ENCODE results near the gene TSPEAR.

Gene TSPEAR

DNA sequence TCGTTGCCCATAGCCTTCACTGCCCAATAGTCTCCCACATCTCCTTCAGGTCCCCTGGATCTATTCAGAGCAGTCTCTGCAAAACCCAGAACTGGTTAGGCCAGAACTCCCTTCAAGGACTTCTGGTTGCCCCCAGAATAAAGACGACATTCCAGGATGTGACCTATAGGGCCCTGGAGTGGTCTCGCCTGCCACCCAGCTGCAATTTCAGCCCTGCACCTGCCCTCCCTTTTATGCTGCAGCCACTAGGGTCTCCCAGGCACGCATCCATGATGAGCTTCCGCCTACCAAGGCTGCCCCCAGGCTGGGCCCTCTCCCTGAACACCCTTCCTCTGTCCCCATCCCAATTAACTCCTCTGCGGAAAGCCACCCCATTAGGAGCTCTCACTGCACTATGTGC is 7.2 kb upstream of the TSPEAR start:
- no peak for DNase-seq

DNA sequence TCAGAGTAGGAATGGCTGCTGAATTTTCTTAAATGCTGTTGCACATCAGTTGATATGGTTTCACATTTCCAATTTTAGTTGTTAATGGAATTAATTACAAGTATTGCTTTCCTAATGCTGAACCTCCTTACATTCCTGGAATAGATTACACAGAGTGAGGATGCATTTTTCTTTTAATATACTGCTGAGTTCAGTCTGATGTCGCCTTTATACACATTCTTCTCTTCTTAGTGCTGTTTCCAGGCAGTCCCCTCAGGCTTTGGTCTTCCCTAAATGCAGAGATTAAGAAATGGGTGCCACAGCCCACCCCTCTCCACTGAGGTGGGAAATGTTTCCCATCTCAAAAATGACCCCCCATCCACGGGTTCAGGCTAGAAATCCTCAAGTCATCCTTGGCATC is 6.7 kb upstream of the TSPEAR start:
- no peak for DNase-seq

DNA sequence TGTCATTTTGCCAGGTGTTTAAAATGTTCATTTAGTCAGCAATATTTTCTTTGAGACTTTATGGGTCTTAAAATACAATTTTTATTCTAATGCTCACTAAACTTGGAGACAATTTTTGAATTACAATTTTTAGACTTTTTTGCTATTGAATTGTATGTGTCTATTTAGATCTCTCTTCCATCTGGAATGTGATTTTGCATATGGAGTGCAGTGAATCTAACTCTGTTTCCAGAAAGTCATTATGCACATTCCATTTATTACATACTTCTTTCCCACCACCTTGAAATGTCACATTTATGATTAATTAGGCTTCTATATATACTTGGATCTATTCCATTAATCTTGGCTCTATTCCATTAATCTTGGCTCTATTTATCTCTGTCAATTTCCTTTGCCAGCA is 5.6 kb upstream of the TSPEAR start:
- no peak for DNase-seq

DNA sequence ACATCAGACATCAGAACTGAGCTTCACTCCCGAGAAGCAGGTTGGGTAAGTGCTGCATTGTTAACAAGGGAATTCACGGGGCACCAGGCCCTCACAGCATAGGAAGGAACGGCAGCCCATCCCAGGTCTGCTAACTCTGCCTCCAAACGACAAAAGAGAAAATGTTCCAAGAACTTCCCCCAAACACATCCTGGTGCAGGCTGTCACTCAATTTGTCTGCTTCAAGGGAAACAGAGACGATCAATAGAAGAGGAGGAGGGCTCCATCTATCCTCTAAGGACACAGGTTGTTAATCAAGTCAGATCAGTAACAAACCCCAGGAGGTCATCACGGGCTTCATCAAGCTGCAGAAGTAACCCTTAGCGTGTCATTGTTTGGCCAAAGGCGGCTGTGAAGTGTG is 3.5 kb upstream of the TSPEAR start:
- no peak for DNase-seq

DNA sequence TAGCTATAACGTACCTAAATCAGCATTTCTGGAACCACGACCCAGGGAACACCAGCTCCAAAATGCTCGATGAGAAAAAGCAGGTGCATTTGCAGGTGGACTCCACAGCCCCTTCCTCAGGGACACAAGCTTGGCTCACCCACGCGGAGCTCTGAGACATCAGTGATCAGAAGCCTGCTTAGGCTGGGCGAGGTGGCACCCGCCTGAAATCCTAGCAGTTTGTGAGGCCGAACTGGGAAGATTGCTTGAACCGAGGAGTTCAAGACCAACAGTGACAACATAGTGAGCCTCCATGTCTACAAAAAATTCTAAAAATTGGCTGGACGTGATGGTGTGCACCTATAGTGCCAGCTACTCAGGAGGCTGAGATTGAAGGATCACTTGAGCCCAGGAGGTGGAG is 2.5 kb upstream of the TSPEAR start:
- DNase-seq, result no peak

DNA sequence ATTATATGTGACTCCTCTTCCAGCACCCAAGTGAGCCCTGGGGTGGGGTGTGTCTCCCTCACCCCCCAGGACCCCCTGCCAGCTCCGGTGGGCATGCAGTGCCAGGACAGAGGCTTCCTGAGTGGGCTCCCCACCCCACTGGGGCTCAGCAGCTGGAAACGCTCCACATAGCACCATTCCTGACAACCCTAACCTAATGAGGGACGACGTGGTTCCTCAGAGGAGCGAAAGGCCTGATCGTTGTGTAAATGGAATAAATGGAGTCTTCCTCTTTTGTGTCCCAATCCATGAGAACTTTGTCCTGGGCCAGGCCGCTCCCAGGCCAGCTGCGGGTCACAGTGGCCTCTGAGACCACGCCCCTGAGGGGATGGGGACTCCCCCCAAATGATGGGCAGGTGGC is 1.8 kb upstream of the TSPEAR start:
- no peak for DNase-seq

DNA sequence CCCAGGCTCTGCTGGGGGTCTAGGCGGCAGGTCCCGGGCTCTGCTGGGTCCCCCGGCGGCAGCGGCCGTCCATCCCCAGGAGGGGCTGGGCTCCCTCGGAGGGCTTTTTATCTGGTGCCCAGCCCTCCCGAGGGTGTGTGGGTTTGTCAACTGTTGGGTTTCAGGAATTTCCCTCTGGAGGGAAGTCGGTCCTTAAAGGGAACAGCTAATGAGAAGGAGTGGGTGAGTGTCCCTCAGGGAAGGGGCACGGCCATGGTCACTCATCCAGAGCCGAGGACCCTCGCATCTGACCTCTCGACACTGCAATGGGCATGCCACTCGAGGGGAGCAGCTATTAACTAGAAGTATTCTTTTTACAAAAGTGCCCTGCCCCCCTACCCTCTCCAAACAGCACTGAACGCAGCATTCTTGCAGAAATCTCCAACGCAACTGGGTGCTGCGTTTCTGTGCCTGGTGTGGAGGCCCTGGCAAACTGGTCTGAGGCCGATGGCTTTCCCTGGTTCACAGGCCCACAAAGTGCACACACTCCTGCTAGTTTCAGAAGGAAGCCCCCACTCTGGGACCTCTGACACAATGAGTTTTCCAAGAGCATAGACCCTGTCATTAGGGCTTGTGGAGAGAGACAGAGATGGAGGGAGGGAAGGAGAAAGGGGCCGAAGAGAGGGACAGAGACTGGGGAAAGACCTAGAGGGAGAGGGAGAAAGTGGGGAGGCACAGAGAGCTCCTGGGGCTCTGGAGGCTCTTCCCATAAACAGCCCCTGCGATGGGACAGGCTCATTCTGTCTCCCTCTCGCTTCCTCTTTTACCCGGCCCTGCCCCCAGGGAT is 1.0 kb upstream of the TSPEAR start:
- peak; percentile 39 for DNase-seq

DNA sequence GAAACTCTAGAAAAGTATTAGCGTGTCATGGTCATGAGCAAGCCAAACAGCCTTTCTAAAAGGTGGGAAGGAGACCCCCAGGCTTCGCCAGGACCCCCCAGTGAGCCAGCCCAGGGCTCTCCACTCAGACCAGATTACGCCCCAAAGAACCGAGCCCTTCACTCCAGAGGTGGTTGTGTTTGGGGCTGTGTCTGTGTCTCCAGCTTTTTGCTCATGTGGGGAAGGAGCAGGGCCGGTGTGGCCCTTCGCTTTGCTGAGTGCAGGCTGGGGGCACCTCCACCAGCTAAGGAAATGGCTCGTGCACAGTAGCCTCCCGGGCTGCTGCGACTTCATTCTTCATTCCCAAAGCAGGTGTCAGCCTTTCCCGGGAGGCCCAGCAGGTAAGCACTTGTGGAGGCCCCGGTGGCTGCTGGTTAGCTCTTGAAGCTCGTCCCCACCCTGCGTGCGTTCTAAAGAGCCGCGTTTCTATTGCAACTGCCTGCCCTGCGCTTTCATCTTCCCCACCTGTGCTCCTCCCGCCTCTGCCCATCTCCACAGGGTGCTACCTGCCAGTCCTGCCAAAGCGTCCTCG is 531 bp downstream of the TSPEAR start:
- DNase-seq, result peak; percentile 92

DNA sequence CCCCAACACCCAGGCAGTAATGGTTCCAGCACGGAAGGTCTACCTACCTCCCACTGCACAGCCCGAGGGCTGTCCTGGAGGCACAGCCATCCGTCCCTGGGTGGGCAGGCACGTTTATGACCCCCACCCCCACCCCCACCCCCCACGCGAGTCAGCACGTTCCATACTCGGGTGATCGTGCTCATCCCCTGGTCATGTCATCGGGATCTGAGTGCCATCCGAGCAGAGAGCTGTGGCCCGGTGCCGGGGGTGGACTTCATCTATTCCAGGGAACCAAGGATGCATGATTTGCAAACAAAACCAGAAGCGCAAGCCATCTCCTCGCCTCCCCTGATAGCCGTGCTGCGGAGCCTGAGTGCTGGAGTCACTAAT is 1.1 kb downstream of the TSPEAR start:
- no peak for DNase-seq

DNA sequence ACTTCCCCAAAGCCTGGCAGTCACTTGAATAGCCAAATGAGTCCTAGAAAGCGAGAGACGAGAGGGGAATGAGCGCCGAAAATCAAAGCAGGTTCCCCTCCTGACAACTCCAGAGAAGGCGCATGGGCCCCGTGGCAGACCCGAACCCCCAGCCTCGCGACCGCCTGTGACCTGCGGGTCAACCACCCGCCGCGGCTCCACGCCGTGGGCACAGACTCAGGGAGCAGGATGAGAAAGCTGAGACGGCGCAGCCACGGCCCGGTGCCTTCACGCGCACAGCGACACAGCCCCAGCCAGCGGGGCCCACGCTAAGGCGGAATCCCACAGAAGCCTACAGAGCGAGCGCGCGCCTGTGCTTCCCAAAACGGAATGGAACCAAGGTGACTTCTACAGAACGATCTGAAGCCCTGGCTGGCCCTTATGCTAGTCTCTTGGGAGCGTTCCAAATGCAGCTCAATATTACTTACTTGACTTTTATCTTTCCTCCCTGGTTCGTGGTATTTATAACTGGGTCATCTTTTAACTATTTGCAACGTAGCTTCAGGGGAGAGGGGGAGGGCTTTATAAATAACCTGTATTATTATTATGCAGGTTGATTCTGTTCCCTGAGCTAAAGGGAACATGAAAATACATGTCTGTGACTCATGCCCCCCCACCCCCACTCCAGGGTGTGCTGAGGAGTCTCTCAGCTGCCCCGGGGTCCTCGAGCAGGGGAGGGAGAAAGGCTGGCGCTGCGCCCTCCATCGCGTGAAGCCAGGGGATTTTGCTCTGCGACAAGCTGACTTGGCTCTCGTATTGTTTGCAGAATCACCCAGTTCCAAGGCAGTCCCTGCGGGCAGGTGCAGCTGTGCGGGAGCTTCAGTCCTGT is 1.7 kb downstream of the TSPEAR start:
- peak; percentile 65 for DNase-seq

DNA sequence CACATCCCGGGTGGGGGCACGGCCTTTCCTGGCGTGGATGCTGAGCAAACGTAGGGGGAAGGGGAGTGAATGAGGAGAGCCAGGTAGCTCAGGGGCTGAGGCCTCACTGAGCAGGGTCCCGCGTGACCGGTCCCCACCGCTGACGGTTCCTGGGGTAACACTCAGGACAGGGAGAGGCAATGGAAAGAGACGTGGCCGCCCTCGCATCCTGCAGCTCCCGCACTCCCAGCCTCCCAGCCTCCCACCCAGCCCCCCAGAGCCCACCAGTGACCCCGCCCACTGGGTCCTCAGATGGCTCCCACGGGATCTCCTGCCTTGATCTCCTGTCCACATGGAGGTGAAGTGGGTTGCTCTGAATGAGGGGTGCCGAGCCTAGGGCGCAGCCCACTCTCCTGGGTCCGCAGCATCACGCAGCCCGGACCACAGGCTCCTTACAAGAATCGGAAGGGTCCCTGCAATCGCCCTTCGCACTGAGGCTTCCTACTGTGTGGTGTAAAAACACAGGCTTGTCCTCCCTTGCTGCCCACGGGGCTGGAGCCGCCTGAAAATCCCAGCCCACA is 2.4 kb downstream of the TSPEAR start:
- DNase-seq, result no peak

DNA sequence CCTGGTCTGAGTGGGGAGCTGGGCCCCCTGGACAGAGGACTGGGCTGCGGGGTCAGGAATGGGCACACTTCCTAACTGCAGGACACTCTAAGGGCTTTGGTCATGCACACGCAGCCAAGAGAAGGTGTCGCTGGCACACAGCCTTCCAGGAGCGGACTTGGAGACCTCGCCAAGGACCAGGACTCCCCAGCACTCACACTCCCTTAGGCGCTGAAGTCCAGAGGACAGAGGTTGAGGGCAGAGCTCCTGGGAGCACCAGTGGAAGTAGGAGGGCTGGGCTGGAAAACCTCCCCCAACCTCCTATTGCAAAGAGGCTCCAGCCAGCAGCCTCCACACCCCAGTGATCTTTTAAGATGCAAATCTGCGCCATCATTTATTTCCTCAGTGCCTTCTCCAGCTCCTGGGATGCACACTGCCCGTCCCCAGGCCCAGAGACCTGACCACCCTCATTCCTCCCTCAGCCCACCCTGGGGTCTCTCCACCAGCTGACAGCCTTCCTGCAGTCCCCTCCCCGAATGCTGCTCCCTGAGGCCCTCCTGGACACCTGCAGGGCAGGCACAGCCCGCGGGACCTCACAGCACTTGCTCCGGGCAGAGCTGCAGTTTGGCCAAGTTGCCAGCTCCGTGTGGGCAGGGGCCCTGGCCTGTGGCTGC is 3.0 kb downstream of the TSPEAR start:
- peak; percentile 37 for DNase-seq

DNA sequence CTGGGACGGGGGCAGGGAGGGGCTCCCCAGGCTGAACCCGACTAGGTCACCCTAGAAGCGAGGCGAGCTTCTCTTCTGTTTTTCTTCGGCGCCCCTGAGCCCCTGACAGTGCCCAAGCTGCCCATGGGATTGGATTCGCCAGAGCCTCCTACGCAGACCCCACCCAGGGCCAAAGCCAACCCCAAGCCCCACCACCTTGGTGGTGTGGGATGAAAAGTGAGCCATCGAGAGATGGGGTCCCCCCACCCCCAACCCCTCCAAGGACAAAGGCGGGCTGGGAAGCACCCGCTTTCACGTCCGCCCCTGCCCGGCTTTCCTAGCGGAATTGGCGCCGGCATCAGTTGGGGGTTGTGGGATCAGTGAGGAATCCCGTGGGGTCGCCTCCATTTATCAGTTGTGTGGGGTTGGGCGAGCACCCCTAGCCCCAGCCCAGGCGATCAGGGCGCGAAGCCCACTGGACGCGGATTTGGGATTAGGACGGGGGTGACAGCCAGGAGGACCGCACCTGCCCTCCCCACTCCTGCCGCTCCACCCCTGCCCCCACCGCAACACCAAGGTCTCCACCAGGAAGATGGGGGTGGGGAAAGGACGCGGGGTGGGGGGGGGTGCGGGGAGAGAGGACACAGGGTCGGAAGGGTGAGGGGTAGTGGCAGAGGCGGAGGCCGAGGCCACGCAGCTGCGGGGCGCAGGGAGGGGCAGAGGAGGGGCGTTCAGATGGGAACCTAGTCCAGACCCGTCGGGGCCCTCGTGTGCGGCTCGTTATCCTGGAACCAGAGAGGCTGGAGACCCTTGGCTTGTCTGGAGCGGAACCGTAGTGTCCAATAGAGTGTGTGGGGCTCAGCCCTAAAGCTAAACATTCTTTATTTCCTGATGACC is 4.4 kb downstream of the TSPEAR start:
- no peak for DNase-seq

DNA sequence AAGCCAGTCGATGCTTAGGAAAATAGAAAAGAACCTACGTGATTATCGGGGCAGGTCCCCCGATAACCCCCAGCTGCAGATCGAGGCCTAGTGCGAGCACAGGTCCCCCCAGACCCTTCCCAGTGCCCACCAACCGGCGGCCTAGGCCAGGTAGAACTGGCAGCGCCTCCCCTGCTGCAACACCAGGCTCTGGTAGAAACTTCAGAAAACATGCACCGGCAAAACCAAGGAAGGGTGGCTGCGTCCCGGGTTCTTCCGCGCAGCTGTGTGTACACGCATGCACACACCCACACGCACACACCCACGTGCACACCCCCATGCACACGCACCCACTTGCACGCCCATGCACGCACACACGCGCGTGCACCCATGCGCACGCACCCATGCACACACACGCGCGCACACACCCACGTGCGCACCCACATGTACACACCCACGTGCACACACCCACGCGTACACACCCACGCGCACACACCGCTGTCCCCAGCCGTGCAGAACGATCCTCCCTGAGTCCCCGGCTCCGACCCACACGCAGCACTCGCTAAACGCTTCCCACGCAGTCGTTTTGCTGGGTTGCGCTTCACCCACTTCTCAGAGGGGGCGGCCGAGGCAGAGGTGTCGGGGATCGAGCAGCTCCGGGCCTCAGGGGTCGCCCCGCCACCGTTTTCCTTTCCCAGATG is 5.2 kb downstream of the TSPEAR start:
- no peak for DNase-seq

DNA sequence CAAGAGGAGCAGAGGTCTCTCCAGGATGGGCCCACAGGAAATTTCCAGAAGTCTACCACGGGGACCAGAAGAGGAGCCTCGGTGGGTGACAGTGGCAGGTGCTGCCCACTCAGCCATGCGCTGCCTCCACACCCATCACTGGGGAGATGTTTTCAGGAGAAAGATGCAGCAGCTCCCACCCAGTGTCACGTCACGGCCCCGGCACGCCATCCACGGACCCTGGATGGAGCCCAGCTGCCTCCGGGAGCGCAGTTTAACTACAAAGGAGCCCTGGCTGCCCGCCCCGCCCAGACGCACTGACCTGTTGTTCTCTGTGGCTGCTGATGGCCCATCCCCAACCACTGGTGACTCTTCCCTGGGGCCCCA is 6.8 kb downstream of the TSPEAR start:
- no peak for DNase-seq

DNA sequence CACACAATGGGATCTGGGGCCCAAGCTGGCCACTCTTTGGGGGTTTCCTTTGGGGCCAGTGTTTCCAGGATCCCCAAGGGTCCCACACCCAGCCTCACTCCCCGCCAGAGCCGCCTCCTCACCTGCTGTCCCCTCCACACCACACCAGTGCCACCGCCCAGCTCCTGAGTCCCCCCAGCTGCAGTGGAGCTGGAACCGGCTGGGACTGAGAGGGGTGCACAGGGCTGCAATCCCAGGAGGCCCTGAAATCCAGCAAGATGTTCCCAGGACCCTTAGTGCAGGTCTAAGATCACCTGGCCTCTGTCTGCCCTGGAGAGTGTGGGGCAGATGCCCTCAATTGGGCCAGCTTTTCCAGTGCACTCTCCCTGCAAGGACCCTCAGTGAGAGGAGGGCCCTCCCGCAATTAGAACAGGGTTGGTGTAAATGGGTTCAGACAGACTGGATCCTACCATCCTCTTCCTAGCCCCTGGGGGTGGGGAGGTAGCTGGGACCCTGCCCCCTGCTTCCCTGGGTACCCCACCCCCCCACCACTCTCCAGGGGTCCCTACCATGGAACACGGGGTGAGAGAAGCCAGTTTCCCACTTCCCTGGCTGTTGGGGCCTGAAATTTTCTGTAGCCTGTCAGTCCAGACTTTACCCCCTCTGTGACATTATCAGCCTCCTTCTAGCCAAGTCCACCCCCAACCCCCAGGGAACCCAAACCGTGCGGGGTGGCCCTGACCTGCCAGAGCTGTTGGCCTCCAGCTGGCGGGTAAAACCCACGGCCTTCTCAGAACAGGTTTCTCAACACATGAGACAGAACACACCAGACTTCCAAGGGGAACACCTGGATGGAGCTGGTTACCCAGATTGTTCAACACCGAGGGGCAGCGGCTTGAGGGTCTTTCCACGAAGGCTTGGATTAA is 7.4 kb downstream of the TSPEAR start:
- DNase-seq, result no peak

DNA sequence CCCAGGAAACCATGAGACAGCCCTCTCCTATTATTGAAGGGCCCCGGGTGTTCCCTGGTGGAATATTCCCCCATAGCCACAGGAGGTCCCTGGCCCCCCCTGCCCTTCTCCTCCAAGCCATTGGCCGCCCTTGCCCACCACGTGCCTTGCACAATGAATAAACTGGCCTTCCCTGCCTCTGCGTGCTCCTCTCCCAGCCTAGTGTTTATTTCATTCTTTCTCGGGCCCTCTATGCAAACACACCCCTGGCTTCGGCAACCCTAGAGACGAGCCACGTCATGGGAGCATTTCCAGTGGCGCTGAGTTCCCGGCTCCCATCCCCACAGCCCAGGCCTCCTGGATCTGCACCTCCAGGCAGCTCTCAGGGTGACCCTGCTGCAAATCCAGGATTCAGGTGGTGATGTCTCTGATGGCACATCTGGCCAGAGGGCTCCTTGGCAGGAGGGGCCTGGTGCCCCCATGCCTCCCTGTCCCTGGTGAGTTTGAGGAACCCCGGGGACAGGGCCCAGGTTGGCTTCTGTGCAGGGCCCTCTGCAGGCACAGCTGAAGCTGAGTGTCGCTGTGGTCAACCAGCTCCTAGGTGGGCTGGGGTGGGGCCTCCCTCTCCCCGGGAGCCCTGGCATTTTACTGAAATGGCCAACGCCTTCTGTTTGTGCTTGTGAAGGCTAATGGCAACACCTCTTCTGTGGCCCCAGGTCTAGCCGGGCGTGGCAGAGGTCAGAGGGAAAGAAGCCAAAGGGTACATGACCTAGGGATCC is 8.2 kb downstream of the TSPEAR start:
- no peak for DNase-seq

DNA sequence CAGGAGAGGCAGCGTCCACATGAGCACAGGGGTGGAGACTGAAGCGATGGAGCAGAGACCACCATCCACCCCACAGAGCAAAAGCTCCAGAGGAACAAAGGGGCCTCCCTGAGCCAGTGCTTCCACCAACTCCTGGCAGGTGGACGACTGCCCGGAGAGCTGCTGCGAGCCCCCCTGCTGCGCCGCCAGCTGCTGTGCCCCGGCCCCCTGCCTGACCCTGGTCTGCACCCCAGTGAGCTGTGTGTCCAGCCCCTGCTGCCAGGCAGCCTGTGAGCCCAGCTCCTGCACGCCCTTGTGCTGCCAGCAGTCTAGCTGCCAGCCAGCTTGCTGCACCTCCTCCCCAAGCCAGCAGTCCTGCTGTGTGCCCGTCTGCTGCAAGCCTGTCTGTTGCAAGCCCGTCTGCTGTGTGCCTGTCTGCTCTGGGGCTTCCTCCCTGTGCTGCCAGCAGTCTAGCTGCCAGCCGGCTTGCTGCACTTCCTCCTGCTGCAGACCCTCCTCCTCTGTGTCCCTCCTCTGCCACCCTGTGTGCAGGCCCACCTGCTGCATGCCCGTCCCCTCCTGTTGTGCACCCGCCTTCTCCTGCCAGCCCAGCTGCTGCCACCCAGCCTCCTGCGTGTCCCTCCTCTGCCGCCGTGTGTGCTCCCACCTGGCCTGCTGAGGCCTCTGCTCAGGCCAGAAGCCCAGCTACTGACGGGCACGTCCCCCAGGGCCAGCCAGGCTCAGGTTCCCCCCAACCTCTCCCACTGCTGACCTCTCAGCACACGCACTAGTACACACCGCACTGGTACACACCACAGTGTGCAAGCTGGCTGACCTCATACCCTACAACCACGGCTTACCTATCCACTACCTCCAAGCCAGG is 9.0 kb downstream of the TSPEAR start:
- DNase-seq, result no peak

DNA sequence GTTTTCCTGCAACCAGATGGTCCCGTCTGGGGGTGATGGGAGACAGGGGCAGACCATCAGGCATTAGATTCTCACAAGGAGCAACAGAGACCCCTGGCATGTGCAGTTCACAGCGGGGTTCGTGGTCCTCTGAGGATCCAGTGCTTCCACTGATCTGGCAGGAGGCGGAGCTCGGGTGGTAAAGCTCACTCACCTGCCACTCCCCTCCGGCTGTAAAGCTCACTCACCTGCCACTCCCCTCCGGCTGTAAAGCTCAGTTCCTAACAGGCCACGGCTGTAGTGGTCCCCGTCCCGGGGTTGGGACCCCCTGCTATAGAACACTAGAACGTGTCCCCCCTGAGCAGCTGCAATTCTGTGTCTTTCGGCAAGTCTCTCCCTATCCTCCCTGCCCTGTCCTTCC is 9.8 kb downstream of the TSPEAR start:
- no peak for DNase-seq
